Adrenal gland (tissue), 12 donors: Measurements from ENCODE around the gene ANGPT4. TPM values are rescaled to one million over a fixed set of nuclear protein-coding genes. Genes with fewer than 3 reads are reported as not detected.

Source experiments
- DNase-seq, 7 donors: peaks; one replicate each; pipeline ENCODE4 v3.0.0-alpha.2; 2019 to 2020
- H3K27ac ChIP-seq, 5 donors: fragments of 200-600 bp; sonication (generic) in 4 of 5; 1 replicate in 3 of 5; 2 replicates in 2 of 5; pipeline versions ENCODE4 v1.5.1 to v1.8.0; 2016 to 2020; ENCODE audit warnings: mild to moderate bottlenecking in 1 of 5
- H3K27me3 ChIP-seq: fragments of 200-600 bp; 2 replicates; pipeline ENCODE4 v1.8.0; 2021
- H3K36me3 ChIP-seq, 2 donors: fragments of 200-600 bp; replicated peaks in 1 of 2; 1 replicate in 1 of 2; 2 replicates in 1 of 2; pipeline versions ENCODE4 v1.5.1 to v1.8.0; 2018 to 2022
- H3K4me1 ChIP-seq, 2 donors: fragments of 200-600 bp; replicated peaks in 1 of 2; 1 replicate in 1 of 2; 2 replicates in 1 of 2; pipeline versions ENCODE4 v1.5.1 to v1.8.0; 2018 to 2021
- H3K4me3 ChIP-seq, 4 donors: fragments of 200-600 bp; sonication (generic) in 3 of 4; one replicate each; pipeline ENCODE4 v1.5.1; 2016 to 2018
- H3K9me3 ChIP-seq, 3 donors: fragments of 200-600 bp; sonication (generic) in 1 of 3; replicated peaks in 1 of 3; 1 replicate in 2 of 3; 2 replicates in 1 of 3; pipeline versions ENCODE4 v1.5.1 to v1.8.0; 2016 to 2021
- CTCF ChIP-seq, 6 experiments: fragments of 450-650 bp in 4 of 6; fragments of 200-600 bp in 2 of 6; sonication (generic) in 1 of 6; IDR thresholded peaks; 1 replicate in 5 of 6; 2 replicates in 1 of 6; pipeline versions ENCODE4 v1.5.1 to v1.8.0; 2016 to 2021; ENCODE audit warnings: antibody characterized with exemption in 6 of 6, mild to moderate bottlenecking in 2 of 6, moderate library complexity in 1 of 6
- POLR2A ChIP-seq, 2 donors: fragments of 450-650 bp; IDR thresholded peaks; one replicate each; pipeline ENCODE4 v1.6.1; 2017; ENCODE audit warnings: antibody characterized with exemption in 2 of 2, mild to moderate bottlenecking in 2 of 2, moderate library complexity in 1 of 2
- WGBS, 4 donors: extraction: QIAGEN DNeasy Blood & Tissue Kit in 2 of 4; methylation state at CpG; one replicate each; pipeline versions ENCODE4 v1.1.5 to v1.1.7; 2013 to 2017; 5-methylcytosine and 5-hydroxymethylcytosine counted together
- intact Hi-C, 2 donors: fragments of 100-400 bp; cut with DNase I; formaldehyde crosslinking; loops; one replicate each; pipeline versions ENCODE4 v1.14.1 to v1.15.0; 2022 to 2023
- polyA plus RNA-seq, 3 donors: library from polyadenylated mRNA; stranded (reverse); fragments of 200-250 nt in 2 of 3; fragments of 350-450 nt in 1 of 3; fragmentation: Illumina TruSeq in 1 of 3; extraction: RNeasy Lipid Tissue Mini Kit (QIAGEN cat#74804) in 1 of 3; gene quantifications; one replicate each; pipeline ENCODE4 v1.2.3, GENCODE V29; 2013 to 2014
- total RNA-seq, 9 donors: library from RNA; depleted of rRNA in 4 of 9; stranded (reverse); fragments of >200 nt in 4 of 9; fragments of 120-200 nt in 1 of 9; fragmentation: NEBNext Ultra II Directional in 1 of 9; extraction: Animal tissue kit (Norgen Biotek cat#: 25700) in 1 of 9; gene quantifications; one replicate each; pipeline versions ENCODE4 v1.1.0 to v1.2.4, GENCODE V29; 2013 to 2023
- donor health status: healthy with polysubstance abuse.
- donor health status: Bipolar disorder and iron deficiency.
- donor health status: DM: yes; HTN: yes; CAD: no.
- donor health status: DM: no; HTN: no; CAD: no.
- donor health status: DM: no; HTN: no; CAD: no.
- donor health status: DM: yes; HTN: yes; CAD: no.

ANGPT4 gene
- total and polyA plus RNA-seq, 12 donors: 0.06 to 1.0 (median 0.27) TPM; not detected in 1

DNA sequence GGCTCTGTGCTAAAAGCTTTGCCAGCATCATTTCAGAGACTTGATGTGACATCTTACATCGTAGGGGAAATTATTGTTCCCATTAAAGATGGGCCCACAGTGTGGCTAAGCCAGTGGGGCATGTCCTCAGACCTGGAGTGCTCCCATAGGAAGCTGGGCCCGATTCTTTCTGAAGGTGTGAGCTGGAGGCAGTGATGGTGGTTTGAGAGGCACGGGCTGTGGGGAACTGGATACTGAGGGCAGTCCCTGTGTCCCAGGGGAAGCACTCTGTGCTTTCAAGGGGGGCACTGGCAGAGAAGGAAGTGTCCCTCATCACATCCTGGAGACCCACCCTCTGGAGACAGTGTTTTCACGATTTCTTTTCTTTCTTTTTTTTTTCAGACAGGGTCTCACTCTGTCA is 91.2 kb downstream of the ANGPT4 start:
- H3K9me3 ChIP-seq: no peaks in the 10 kb centered on the region
- 75 to 89% (median 80%) methylated on average over 3 to 4 of the region's 4 CpGs for WGBS, 4 donors
- no peaks in the 10 kb centered on the region for H3K27me3 ChIP-seq
- DNase-seq: peak in 2 of 7 donors; percentile 11 to 12
- no peaks in the 10 kb centered on the region for H3K4me1 ChIP-seq
- TF ChIP-seq POLR2A (IDR thresholded peaks at IDR 0.05): no peak
- TF ChIP-seq CTCF (IDR thresholded peaks at IDR 0.05): no peak
- no peak overlapping the region for H3K27ac ChIP-seq
- intact Hi-C loops: loop anchor here in 1 of 2 donors (10.0 kb wide), 1 partner anchor 290 kb away; the partner anchor contains the start of gene PSMF1
- H3K36me3 ChIP-seq: no peaks in the 10 kb centered on the region
- H3K4me3 ChIP-seq: no peak overlapping the region

- intact Hi-C loops: loop anchor here in 1 of 2 donors (10.0 kb wide), 1 partner anchor 290 kb away; the partner anchor contains the start of gene PSMF1
- Histone ChIP-seq H3K27ac (no peak overlapping the region), H3K9me3 (no peaks in the 10 kb centered on the region), H3K4me1 (no peaks in the 10 kb centered on the region), H3K27me3 (no peaks in the 10 kb centered on the region), H3K36me3 (no peaks in the 10 kb centered on the region), H3K4me3 (no peak overlapping the region)
- TF ChIP-seq POLR2A (IDR thresholded peaks at IDR 0.05) (no peak), CTCF (IDR thresholded peaks at IDR 0.05) (no peak)
- DNase-seq: peak in 1 of 7 donors; percentile 6
- WGBS, 4 donors: 83 to 100% (median 94%) methylated on average over 4 of the region's 4 CpGs
Observed at GRCh38 chr20:824490-824889, 91.6 kb downstream of the ANGPT4 start.

- WGBS, 4 donors: 92 to 96% (median 94%) methylated on average over 4 of the region's 4 CpGs
- Histone ChIP-seq H3K4me1 (no peaks in the 10 kb centered on the region), H3K36me3 (no peaks in the 10 kb centered on the region), H3K4me3 (no peak overlapping the region), H3K27ac (no peak overlapping the region), H3K27me3 (no peaks in the 10 kb centered on the region), H3K9me3 (no peaks in the 10 kb centered on the region)
- TF ChIP-seq CTCF (IDR thresholded peaks at IDR 0.05) (no peak), POLR2A (IDR thresholded peaks at IDR 0.05) (no peak)
- intact Hi-C loops: loop anchor here in 1 of 2 donors (10.0 kb wide), 1 partner anchor 291 kb away; the partner anchor contains the start of gene PSMF1
- DNase-seq: no peak
Observed at GRCh38 chr20:823574-823902, 92.6 kb downstream of the ANGPT4 start.

- Histone ChIP-seq H3K27ac (no peak overlapping the region), H3K27me3 (no peaks in the 10 kb centered on the region), H3K4me1 (no peaks in the 10 kb centered on the region), H3K36me3 (no peaks in the 10 kb centered on the region), H3K4me3 (no peak overlapping the region), H3K9me3 (no peaks in the 10 kb centered on the region)
- no peak for TF ChIP-seq CTCF (IDR thresholded peaks at IDR 0.05)
- no peak for TF ChIP-seq POLR2A (IDR thresholded peaks at IDR 0.05)
- peak in 1 of 7 donors; percentile 12 for DNase-seq
- intact Hi-C loops: loop anchor here in 1 of 2 donors (10.0 kb wide), 1 partner anchor 292 kb away; the partner anchor contains the start of gene PSMF1
- 73 to 91% (median 81%) methylated on average over 7 to 12 of the region's 12 CpGs for WGBS, 4 donors
Observed at GRCh38 chr20:822651-823573, 93.2 kb downstream of the ANGPT4 start.
